NCI-H187 (cell line): Measurements from ENCODE around the gene CLPTM1.
"Not testable (repeated sequence)": the region's sequence is repeated elsewhere in the genome, so short reads cannot be mapped to it uniquely, and the experiment has no call there.

ENCODE experiments used
- DNase-seq, 2 experiments: peaks; one replicate each; lab custom pipeline; 2025; lab: John Stamatoyannopoulos, UW

The CLPTM1 gene

DNA sequence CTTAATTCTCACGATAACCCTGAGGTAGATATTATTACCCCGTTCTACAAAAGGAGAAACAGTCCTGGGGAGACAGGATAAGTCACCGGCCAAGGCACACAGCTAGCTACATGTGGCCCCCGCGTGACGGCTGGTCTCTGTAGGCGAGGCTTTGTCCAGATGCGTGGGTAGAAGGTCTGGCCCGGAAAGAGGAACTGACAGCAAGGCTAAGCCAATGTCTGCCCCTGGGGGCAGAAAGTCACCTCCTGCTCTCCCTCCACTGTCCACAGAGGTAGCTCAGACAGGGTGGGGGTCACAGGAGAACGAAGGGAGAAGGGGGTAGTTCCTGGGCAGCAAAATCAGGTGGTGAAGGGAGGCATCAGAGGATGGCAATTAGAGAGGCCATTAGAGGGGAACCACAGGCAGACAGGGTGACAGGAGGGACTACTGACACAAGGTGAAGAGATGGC, 11.4 kb upstream of the CLPTM1 start:
- no peak for DNase-seq

DNA sequence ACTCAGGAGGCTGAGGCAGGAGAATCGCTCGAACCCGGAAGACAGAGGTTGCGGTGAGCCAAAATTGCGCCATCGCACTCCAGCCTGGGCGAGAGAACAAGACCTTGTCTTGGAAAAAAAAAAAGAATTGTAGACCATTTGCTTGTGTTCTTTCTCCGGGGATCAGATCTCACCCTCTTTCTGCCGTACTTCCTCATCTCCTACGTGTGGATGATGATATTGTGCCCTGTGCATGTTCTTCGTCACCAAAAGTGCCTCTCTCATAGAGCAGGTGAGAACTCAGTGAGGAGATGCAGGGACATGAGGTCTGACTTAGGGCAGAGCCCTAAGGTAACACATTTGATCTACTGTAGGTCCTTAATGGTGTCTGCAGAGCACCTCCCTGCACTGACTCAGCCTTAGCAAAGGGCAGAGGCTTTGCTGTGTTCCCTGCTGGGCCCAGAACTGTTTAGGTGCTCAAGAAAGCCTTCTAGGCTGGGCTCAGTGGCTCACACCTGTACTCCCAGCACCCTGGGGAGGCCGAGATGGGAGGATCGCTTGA, 8.1 kb upstream of the CLPTM1 start:
- no peak for DNase-seq

DNA sequence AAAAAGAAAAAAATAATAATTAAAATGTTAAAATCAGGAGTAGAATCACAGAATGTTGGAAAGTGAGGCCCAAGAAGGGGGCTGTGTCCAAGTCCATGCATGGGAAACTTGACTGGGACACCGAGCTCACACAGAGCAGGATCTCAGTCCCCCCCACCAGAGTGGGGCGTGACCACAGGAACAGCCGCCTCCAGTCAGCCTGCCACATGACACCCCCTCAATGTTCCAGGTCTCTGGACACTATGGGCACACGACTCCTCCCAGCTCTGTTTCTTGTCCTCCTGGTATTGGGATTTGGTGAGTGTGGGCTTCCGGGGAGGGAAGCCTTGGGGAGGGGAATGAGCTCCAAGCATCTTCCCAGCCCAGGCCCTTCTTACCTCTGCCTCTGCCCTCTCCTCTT, 6.9 kb upstream of the CLPTM1 start:
- no peak for DNase-seq

DNA sequence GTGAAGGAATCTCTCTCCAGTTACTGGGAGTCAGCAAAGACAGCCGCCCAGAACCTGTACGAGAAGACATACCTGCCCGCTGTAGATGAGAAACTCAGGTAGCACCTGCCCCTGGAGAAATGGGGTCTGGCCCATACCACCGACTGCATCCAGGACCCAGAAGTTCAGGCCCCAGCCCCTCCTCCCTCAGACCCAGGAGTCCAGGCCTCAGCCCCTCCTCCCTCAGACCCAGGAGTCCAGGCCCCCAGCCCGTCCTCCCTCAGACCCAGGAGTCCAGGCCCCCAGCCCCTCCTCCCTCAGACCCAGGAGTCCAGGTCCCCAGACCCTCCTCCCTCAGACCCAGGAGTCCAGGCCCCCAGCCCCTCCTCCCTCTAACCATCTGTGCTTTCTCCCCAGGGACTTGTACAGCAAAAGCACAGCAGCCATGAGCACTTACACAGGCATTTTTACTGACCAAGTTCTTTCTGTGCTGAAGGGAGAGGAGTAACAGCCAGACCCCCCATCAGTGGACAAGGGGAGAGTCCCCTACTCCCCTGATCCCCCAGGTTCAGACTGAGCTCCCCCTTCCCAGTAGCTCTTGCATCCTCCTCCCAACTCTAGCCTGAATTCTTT, 6.3 kb upstream of the CLPTM1 start:
- no peak for DNase-seq

DNA sequence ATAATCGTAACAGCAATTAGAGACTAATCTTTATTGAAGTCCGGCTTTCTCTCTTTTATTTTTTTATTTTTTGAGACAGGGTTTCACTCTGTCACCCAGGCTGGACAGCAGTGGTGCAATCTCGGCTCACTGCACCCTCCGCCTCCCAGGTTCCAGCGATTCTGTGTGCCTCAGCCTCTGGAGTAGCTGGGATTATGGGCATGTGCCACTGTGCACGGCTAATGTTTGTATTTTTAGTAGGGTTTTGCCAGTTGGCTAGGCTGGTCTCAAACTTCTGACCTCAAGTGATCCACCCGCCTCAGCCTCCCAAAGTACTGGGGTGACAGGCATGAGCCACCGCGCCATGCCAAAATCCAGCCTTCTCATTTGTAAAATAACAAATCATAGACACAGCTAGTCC, 5.6 kb upstream of the CLPTM1 start:
- DNase-seq: no peak

DNA sequence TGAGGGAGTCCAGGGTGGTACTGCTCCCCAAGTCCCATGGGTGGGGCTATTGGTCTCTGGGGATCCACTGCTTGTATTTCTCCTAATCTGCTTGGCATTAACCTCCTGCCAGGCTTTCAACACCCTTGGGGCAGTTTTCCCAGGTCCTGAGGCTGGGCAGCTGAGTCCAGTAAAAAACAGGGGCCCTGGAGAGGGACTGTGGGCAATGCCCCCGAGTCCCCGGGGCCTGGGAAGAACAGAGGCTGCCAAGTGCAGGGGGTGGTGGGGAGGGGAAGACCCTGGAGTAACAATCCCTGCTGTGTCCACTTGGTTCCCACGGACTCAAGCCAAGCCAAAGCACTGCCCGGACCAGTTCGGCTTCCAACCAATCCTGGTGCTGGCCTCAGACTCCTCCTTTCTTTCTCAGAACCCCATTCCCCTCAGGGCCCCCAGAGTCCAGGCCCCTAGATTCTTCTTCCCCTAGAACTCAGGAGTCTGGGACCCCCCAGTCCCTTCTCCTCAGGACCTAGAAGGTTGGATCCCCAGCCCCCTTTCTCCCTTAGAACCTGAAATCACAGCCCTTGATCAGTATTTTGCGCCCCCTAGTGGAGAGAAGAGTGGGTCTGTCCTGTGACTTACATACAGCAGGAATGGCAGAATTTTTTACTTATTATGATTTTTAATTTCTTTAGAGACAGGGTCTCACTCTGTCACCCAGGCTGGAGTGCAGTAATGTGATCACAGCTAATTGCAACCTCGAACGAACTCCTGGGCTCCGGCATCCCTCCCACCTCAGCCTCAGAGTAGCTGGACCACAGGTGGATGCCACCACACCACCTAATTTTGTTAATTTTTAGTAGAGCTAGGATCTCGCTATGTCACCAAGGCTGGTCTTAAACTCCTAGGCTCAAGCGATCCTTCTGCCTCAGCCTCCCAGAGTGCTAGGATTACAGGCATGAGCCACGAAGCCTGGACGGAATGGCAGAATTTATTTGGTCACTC, 3.7 kb upstream of the CLPTM1 start:
- DNase-seq: peak; percentile 26 to 67

DNA sequence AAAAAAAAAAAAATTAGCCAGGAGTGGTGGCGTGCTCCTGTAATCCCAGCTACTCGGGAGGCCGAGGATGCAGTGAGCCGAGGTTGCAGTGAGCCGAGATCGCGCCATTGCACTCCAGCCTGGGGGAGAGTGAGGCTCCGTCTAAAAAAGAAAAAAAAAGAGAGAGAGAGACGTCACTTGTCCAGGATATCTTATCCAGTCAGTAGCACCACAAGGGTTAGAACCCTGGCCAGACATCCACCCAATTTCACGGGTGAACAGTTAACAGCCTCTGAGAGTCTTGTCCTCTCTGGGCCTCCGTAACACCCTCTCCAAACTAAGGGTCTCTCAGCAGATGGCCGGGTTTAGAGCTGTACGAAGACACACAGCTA, 917 bp upstream of the CLPTM1 start:
- DNase-seq: no peak

DNA sequence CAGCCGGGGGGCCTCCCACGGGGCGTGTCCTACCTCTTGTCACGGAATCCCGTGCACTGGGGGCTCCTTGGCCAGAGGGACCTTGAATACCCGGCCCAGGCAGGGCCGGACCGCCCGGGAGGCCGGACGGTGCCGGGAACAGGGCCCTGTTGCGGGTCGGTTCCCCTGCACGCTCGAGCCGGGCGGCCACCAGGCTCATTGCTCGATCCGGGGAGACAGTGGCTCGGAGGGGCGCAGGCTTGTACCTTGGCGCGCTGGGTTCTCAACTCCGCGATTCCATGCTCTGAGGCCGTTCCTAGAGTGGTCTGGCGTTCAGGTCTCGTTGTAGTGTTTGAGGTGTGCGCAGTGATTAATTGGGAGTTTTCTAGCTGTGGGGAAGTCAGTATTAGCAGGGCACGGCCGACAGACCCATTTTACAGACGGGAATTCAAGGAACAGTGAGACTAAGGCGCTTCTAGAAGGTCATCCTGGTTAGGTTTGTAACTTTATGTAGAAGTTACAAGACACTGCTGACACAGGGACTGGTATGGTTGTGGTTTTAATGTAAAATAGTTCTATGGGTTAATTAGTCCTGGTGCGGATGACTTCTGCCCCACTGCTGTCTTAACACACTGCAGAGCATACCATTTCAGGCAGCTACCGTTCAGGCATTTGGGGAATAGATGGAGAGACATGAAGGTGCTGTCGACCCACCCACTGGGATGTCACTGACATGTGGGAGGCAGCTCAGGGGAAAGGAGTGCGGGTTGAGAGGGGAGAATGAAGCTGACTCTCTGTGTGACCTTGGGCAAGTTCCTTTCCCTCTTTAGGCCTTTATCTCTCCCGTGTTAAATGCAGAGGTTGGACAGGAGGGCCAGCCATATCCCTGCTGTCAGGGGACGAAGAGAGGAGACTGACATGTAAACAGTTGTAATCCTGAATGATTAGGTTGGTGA, 592 bp downstream of the CLPTM1 start:
- DNase-seq: no peak

DNA sequence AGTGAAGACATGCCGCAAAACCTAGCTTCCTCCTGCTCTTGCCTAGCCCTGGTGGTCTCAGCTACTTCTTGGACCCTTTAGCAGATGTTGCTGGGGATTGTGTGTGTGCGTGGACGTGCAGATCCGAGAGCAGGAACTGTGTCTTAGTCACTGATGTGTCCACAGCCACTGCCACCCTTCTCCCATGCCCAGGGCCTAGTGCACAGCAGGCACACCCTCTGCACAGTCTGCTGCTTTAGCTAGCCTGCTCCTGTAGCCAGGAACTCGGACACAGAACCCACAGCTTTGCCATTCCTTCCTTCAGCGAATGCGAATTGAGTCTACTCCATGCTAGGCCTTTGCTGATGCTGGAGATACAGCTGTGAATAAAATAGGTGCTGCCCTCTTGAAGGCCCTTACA, 2.3 kb downstream of the CLPTM1 start:
- no peak for DNase-seq

DNA sequence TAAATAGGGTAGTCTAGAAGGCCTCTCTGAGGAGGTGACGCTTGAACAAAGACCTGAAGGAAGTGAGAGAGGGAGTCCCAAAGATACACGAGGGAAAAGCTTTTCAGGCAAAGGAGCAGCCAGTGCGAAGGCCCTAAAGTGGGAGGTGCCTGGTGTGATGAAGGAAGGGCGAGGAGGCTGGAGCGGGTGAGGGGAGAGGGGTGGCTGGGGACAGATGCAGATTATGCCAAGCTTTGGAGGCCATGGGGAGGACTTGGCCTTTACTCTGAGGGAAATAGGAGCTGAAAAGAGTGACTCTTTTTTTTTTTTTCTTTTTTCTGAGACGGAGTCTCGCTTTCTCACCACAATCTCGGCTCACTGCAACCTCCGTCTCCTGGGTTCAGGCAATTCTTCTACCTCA, 2.9 kb downstream of the CLPTM1 start:
- no peak for DNase-seq

DNA sequence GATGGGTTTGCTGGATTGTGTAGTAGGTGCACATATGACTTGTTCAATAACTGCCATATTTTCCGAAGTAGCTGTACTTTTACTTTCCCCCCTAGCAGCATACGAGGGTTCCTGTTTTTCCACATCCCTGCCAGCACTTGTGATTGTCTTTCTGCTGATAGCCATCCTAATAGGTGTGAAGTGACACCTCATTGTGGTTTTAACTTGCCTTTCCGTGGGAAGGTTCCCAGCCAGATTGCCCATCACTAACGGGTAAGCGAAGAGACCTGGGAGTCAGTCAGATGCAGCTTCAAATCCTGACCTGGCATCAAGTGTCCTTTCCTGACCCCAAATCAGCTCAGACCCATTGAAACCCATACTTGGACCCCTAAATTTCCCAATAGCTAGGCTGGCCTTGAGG, 4.5 kb downstream of the CLPTM1 start:
- DNase-seq: no peak

DNA sequence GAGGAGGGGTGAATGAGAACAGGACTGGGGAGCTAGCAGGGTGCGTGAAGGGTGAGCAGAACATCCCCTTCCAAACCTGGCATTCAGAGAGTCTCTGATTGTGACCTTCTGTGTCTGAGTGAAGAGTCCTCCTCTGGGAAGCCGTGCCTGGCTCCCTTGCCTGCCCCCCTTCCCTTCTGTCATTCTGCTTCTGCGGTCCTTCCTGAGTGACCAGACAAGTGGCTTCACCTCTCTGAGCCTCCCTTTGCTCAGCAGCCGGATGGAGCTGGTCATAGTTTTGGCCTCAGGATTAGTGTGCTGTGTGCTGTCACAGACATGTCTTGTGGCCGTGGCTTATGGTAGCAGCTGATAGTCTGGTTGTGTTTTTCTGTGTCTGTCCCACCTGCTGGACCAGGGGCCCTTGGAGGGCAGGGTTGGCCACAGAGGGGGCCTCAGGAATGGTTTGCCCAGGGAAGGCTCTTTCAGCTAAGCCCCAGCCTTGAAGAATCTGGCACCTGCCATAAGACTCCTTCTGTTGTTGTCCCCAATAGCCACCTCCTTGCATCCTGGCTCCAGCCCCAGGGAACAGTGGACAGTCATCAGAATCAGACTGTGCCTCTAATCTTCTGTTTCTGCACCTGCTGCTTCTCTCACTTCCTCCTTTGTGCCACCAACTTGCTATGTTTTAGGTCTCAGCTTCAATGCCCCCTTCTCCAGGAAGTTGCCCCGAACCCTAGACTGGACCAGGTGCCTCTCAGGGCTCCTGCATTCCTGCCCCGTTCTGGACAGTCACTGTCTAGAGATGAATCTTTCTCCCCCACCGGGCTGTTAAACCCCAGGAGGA, 5.9 kb downstream of the CLPTM1 start:
- DNase-seq: no peak

DNA sequence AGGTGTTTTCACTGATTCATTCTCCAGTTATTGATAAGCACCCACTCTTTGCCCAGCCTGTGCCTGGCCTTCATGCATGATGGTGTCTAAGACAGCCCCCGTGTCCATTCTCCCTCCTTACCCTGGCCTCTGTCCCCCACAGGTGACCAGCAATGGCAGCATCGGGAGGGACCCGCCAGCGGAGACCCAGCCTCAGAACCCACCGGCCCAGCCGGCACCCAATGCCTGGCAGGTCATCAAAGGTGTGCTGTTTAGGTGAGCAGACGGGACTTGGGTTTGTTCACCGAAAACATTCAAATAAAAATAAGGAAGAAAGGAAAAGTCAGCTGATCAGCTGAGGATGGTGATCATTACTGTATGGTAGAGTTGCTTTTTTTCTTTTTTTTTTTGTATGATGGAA, 6.6 kb downstream of the CLPTM1 start:
- DNase-seq: no peak

DNA sequence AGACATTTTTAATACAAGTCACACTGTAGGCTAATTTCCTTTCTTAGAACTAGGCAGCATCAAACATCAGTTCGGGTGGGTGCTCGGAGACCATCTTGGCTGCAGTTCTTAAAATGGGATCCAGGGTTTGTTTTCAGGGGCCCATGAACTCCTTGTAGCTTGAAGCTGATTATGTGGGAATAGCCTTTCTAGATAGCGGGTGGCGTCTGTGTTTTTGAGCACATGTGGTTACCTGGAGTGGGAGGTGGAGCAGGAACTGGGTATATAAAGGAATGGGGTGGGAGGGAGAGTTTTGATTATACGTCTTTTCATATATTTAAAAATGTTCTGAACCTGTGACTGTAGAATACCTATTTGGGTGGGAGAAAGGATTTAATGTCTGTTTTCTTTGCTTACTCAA, 12.9 kb downstream of the CLPTM1 start:
- DNase-seq: no peak

DNA sequence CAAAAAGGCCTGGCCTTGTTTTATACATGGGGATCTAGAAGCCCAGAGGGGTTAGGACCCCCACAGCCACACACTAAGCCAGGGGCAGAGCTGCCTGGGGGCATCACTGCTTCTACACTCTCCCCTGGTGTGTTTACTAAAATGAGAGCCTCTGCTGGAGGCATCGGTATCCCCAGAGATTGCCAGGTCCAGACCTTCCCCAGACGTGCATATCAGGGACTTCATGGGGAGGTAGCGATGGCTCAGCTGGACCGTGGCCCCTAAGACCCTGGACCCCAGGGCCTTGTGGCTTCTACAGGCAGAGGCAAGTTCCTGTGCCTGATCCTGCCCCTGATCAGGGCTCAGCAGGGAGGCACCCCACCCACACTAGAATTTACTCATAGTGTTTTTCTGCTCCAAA, 13.5 kb downstream of the CLPTM1 start:
- no peak for DNase-seq

DNA sequence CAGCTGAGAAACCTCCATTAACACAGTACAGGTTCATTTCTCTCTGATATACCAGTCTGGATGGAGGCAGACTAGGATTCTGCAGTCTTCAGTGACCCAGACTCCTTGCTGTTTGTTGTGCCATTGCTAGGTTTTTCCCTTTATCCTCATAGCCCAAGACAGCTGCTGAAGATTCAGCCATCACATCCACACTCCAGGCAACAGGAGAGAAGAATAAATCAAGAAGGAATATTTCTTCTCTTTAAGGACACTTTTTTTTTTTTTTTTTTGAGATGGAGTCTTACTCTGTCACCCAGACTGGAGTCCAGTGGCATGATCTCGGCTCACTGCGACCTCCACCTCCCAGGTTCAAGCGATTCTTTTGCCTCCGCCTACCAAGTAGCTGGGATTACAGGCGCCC, 14.3 kb downstream of the CLPTM1 start:
- no peak for DNase-seq

DNA sequence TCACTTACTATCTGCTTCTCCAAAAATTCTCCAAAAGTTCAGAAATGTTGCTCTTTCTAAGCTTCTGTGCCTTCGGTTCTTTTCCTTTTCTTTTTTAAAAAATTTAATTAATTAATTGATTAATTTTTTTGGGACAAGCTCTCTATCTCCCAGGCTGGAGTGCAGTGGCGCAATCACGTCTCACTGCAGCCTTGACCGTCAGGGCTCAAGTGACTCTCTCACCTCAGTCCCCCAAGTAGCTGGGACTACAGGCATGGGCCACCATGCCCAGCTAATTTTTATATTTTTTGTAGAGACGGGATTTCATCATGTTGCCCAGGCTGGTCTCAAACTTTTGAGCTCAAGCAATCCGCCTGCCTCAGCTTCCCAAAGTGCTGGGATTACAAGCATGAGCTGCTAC, 16.3 kb downstream of the CLPTM1 start:
- DNase-seq: not testable (repeated sequence)

DNA sequence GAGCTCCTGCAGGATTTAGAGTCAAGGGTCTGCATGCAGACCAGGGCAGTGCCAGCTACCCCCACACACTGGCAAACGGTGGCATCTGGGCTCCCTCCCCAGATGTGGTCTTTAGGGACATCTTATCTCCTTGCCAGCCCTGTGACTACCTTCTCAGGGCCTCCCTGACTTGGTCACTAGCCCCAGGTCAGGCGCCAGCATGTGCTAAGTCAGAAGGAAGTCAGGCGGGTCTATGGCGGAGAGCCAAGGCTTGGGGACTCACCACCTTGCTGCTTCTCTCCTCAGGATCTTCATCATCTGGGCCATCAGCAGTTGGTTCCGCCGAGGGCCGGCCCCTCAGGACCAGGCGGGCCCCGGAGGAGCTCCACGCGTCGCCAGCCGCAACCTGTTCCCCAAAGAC, 17.6 kb downstream of the CLPTM1 start:
- DNase-seq: no peak

DNA sequence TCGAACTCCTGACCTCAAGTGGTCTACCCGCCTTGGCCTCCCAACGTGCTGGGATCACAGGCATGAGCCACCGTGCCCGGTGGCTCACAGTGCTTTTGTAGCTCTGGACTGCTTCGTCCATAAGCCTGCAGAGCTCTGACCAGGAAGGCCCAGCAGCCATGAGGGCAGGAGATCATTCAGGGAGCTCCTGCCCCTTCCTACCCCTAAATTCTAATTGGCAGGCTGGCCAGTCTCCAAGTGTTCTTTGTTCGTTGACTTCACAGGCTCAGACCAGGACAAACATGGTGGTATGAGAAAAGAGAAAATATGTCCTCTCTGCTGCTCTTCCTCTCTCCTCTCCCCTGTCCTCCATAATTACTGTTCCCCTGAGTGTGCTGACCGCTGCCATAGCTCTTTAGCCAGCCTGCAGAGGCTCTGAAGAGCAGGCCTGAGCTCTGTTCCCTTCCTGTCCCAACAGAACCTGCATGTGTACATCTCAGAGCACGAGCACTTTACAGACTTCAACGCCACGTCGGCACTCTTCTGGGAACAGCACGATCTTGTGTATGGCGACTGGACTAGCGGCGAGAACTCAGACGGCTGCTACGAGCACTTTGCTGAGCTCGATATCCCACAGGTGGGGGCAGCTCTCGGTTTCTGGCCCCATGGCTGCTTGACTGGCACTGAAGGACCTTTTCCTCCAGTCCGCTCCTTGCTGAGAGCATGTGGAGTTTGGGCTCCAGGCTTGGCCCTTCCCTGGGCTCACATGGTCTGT, 19.0 kb downstream of the CLPTM1 start:
- DNase-seq: no peak

DNA sequence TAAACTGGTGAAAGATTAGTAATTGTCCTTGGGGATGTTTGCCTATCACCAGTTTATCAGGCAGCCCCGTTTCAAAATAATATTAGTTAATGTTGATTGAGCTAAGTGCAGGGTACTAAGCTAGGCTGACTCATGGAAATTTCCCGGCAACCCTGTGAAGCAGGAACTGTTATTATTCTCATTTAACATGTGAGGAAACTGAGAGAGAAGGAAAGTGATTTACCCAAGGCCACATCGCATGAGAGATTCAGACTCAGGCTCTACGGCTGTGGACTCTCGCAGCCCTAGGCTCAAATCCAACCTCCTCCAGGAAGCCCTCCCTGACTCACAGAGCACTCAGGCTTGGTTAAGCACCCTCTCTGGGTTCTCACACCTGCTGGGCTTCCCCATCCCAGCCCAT, 19.7 kb downstream of the CLPTM1 start:
- DNase-seq: no peak

DNA sequence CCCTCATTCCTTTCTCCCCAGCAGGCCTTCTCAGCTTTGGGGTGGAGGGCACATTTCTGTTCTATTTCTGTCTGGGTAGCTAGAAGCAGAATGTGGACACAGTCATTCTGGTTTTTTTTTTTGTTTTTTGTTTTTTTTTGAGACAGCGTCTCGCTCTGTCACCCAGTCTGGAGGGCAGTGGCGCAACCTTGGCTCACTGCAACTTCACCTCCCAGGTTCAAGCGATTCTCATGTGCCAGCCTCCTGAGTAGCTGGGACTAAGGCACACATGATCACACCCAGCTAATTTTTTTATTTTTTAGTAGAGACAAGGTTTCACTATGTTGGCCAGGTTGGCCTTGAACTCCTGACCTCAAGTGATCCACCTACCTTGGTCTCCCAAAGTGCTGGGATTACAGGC, 20.3 kb downstream of the CLPTM1 start:
- no peak for DNase-seq
